Peyer's patch (tissue), 4 donors: ENCODE data around the gene BCS1L. TPM values are rescaled to one million over a fixed set of nuclear protein-coding genes. Genes with fewer than 3 reads are reported as not detected.

Experiments used
- DNase-seq, 3 donors: peaks; one replicate each; pipeline ENCODE4 v3.0.0-alpha.2; 2017 to 2019
- H3K27ac ChIP-seq, 4 donors: fragments of 200-600 bp; sonication (generic); one replicate each; pipeline ENCODE4 v1.5.1; 2016 to 2019
- H3K27me3 ChIP-seq, 2 donors: fragments of 200-600 bp; sonication (generic); one replicate each; pipeline ENCODE4 v1.5.1; 2019
- H3K36me3 ChIP-seq, 3 donors: fragments of 200-600 bp; sonication (generic); one replicate each; pipeline ENCODE4 v1.5.1; 2016 to 2019
- H3K4me1 ChIP-seq, 4 donors: fragments of 200-600 bp; sonication (generic); one replicate each; pipeline ENCODE4 v1.5.1; 2016 to 2019
- H3K4me3 ChIP-seq, 4 donors: fragments of 200-600 bp; sonication (generic); 1 replicate in 3 of 4; 2 replicates in 1 of 4; pipeline ENCODE4 v1.5.1; 2016 to 2019; ENCODE audit warnings: mild to moderate bottlenecking in 1 of 4
- H3K9me3 ChIP-seq, 4 donors: fragments of 200-600 bp; sonication (generic); one replicate each; pipeline ENCODE4 v1.5.1; 2016 to 2019; ENCODE audit warnings: mild to moderate bottlenecking in 1 of 4
- CTCF ChIP-seq, 6 experiments: fragments of 450-650 bp in 4 of 6; fragments of 200-600 bp in 2 of 6; sonication (generic) in 1 of 6; IDR thresholded peaks; one replicate each; pipeline ENCODE4 v1.5.1; 2017 to 2019; ENCODE audit warnings: antibody characterized with exemption in 6 of 6, mild to moderate bottlenecking in 3 of 6, moderate library complexity in 1 of 6
- POLR2A ChIP-seq, 2 donors: fragments of 450-650 bp; IDR thresholded peaks; one replicate each; pipeline ENCODE4 v1.5.1; 2017; ENCODE audit warnings: antibody characterized with exemption in 2 of 2, mild to moderate bottlenecking in 2 of 2, moderate library complexity in 2 of 2
- total RNA-seq, 4 donors: library from RNA; depleted of rRNA; stranded (reverse); fragments of >200 nt; gene quantifications; one replicate each; pipeline ENCODE4 v1.1.0, GENCODE V29; 2016

BCS1L gene
- total RNA-seq, 4 donors from 2014 or later: 22.2 to 155 (median 39.9) TPM

- Histone ChIP-seq H3K9me3 (no peaks in the 10 kb centered on the region), H3K4me1 (no peaks in the 10 kb centered on the region), H3K4me3 (no peak overlapping the region), H3K27me3 (no peaks in the 10 kb centered on the region), H3K27ac (no peak overlapping the region), H3K36me3 (no peaks in the 10 kb centered on the region)
- DNase-seq: no peak
- TF ChIP-seq CTCF (IDR thresholded peaks at IDR 0.05): no peak
- TF ChIP-seq POLR2A (IDR thresholded peaks at IDR 0.05): no peak
These were observed 36.1 kb upstream of the BCS1L start for GRCh38 chr2:218623366-218623705.

GRCh38 chr2:218626369-218626768 is 33.1 kb upstream of the BCS1L start:
- Histone ChIP-seq H3K4me1 (no peaks in the 10 kb centered on the region), H3K4me3 (no peak overlapping the region), H3K27me3 (no peaks in the 10 kb centered on the region), H3K36me3 (no peaks in the 10 kb centered on the region), H3K9me3 (no peaks in the 10 kb centered on the region), H3K27ac (no peak overlapping the region)
- no peak for DNase-seq
- TF ChIP-seq CTCF (IDR thresholded peaks at IDR 0.05) (no peak), POLR2A (IDR thresholded peaks at IDR 0.05) (no peak)

- no peak for TF ChIP-seq CTCF (IDR thresholded peaks at IDR 0.05)
- no peak for TF ChIP-seq POLR2A (IDR thresholded peaks at IDR 0.05)
- no peaks in the 10 kb centered on the region for H3K36me3 ChIP-seq
- H3K27me3 ChIP-seq: no peaks in the 10 kb centered on the region
- no peak overlapping the region for H3K4me3 ChIP-seq
- H3K27ac ChIP-seq: no peak overlapping the region
- no peak for DNase-seq
- H3K9me3 ChIP-seq: no peaks in the 10 kb centered on the region
- no peaks in the 10 kb centered on the region for H3K4me1 ChIP-seq
These were observed 31.5 kb upstream of the BCS1L start for GRCh38 chr2:218627939-218628338.

GRCh38 chr2:218631837-218632236 is 27.6 kb upstream of the BCS1L start:
- H3K4me1 ChIP-seq: no peaks in the 10 kb centered on the region
- DNase-seq: no peak
- H3K36me3 ChIP-seq: peaks cover 0 to 29% (median 0%) of the 10 kb centered on the region in 3 donors
- H3K4me3 ChIP-seq: no peak overlapping the region
- no peak overlapping the region for H3K27ac ChIP-seq
- TF ChIP-seq CTCF (IDR thresholded peaks at IDR 0.05) (no peak), POLR2A (IDR thresholded peaks at IDR 0.05) (no peak)
- H3K27me3 ChIP-seq: no peaks in the 10 kb centered on the region
- H3K9me3 ChIP-seq: no peaks in the 10 kb centered on the region

GRCh38 chr2:218635719-218636118 is 23.8 kb upstream of the BCS1L start:
- H3K27ac ChIP-seq: no peak overlapping the region
- H3K9me3 ChIP-seq: no peaks in the 10 kb centered on the region
- H3K4me3 ChIP-seq: no peak overlapping the region
- no peak for TF ChIP-seq POLR2A (IDR thresholded peaks at IDR 0.05)
- no peak for TF ChIP-seq CTCF (IDR thresholded peaks at IDR 0.05)
- peaks cover 0 to 63% (median 0%) of the 10 kb centered on the region in 3 donors for H3K36me3 ChIP-seq
- H3K4me1 ChIP-seq: no peaks in the 10 kb centered on the region
- no peaks in the 10 kb centered on the region for H3K27me3 ChIP-seq
- DNase-seq: no peak

- Histone ChIP-seq H3K27ac (no peak overlapping the region), H3K4me1 (no peaks in the 10 kb centered on the region), H3K36me3 (peaks cover 0 to 89% (median 0%) of the 10 kb centered on the region in 3 donors), H3K4me3 (no peak overlapping the region), H3K9me3 (no peaks in the 10 kb centered on the region), H3K27me3 (no peaks in the 10 kb centered on the region)
- TF ChIP-seq POLR2A (IDR thresholded peaks at IDR 0.05): no peak
- TF ChIP-seq CTCF (IDR thresholded peaks at IDR 0.05): no peak
- DNase-seq: no peak
These were observed 21.1 kb upstream of the BCS1L start for GRCh38 chr2:218638372-218638771.
